ENCODE results near the gene SUCLA2. TPM values are rescaled to one million over a fixed set of nuclear protein-coding genes. Genes with fewer than 3 reads are reported as not detected.

SUCLA2 gene
- polyA plus RNA-seq, 1 donor, result 58.2 TPM

DNA sequence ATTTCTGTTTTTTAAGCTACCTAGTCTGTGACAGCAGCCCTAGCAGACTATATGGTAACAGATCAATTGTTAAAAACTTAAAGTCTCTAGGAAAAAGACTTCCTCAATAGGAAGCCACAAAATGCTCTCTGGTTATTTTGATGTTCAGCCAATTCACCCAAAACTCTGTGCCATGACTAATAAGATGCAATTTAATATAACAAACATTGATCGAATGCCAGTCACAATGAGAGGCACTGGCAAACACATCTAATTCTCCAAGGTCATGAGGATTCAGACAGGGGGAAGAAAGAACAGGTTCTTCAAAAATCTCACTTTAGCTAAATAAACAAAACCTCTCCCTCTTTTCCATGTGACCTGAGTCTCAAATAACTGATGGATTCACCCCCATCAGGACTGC, 107.5 kb downstream of the SUCLA2 start:
- Histone ChIP-seq H3K9me3 (ENCODE audit: control insufficient read depth, low read depth, low read length) (no peaks in the 10 kb centered on the region), H3K4me1 (ENCODE audit: control insufficient read depth, insufficient read depth, low read length) (no peaks in the 10 kb centered on the region), H3K27me3 (ENCODE audit: control insufficient read depth, insufficient read depth, low read length) (no peaks in the 10 kb centered on the region), H3K27ac (ENCODE audit: low read length) (no peak overlapping the region), H3K36me3 (ENCODE audit: control insufficient read depth, insufficient read depth, low read length) (no peaks in the 10 kb centered on the region), H3K4me3 (ENCODE audit: low read length) (no peak overlapping the region)
- no peak for DNase-seq
- WGBS (ENCODE audit: insufficient coverage, low lambda C conversion rate), result 80% methylated on average over 1 of the region's 1 CpG

Other genes with a start within 250 kb of the SUCLA2 start
- gene NUDT15, start 36.5 kb upstream of the SUCLA2 start, polyA plus RNA-seq, result 19.2 TPM
- 55.6 TPM for gene MED4, start 93.8 kb upstream of the SUCLA2 start, polyA plus RNA-seq
- gene ITM2B, start 231.9 kb upstream of the SUCLA2 start, polyA plus RNA-seq, result 687 TPM

All from large intestine (tissue), 3 donors.